ENCODE measurements around the gene HIPK3.

HIPK3 gene

DNA sequence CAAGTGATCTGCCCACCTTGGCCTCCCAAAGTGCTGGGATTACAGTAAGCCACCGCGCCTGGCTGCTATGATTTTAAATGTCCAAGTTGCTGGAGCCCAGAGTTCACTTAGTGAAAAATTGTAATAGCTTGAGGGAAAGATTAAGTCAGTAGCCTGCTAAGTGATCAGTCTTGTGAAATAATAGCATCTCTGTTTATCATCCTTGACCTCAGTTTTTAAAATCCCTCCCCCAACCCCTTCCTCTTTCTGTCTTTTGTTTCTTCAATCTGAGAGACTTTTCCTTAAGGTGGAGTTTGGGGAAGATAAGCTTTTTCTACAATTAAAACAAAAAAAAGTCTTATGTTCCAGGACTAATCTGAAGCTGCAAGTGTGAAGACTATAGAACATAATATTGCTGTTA, 6.4 kb downstream of the HIPK3 start:
- DNase-seq (ENCODE audit: low read depth in 1 of 2, low spot score in 1 of 2), result peak in 1 of 2 experiments; percentile 36
- TF ChIP-seq, protein P1, sequence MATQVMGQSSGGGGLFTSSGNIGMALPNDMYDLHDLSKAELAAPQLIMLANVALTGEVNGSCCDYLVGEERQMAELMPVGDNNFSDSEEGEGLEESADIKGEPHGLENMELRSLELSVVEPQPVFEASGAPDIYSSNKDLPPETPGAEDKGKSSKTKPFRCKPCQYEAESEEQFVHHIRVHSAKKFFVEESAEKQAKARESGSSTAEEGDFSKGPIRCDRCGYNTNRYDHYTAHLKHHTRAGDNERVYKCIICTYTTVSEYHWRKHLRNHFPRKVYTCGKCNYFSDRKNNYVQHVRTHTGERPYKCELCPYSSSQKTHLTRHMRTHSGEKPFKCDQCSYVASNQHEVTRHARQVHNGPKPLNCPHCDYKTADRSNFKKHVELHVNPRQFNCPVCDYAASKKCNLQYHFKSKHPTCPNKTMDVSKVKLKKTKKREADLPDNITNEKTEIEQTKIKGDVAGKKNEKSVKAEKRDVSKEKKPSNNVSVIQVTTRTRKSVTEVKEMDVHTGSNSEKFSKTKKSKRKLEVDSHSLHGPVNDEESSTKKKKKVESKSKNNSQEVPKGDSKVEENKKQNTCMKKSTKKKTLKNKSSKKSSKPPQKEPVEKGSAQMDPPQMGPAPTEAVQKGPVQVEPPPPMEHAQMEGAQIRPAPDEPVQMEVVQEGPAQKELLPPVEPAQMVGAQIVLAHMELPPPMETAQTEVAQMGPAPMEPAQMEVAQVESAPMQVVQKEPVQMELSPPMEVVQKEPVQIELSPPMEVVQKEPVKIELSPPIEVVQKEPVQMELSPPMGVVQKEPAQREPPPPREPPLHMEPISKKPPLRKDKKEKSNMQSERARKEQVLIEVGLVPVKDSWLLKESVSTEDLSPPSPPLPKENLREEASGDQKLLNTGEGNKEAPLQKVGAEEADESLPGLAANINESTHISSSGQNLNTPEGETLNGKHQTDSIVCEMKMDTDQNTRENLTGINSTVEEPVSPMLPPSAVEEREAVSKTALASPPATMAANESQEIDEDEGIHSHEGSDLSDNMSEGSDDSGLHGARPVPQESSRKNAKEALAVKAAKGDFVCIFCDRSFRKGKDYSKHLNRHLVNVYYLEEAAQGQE (IDR thresholded peaks at IDR 0.05; ENCODE audit: insufficient replicate concordance, low read depth), result no peak
- TF ChIP-seq SPI1 (IDR thresholded peaks at IDR 0.05; ENCODE audit: borderline replicate concordance, low read depth), result peak; percentile 86
- Histone ChIP-seq H3K27me3 (ENCODE audit: insufficient read depth, poor library complexity, severe bottlenecking) (no peaks in the 10 kb centered on the region), H3K27ac (replicated peaks) (peak overlapping the region; percentile 27), H3K4me3 (replicated peaks; ENCODE audit: insufficient read depth, low read length) (no peak overlapping the region)

DNA sequence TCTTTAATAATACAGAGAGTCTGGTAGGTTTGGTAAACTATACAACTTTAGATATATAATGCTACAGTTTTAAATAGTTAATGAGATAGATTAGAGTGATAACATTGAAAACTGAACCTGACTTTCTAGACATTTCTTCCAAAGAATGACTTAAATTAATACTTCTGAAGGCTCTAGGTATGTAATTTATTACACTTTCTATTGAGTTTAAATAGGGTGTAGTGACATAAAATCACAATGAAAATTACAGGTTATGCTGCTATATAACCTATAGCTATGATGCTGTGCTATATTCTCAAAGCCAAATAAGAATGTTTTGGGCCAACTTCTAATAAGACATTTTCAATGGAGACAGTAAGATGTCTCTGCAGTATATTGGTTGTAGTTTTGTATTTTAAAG, 7.7 kb downstream of the HIPK3 start:
- H3K27me3 ChIP-seq (ENCODE audit: insufficient read depth, poor library complexity, severe bottlenecking), result no peaks in the 10 kb centered on the region

DNA sequence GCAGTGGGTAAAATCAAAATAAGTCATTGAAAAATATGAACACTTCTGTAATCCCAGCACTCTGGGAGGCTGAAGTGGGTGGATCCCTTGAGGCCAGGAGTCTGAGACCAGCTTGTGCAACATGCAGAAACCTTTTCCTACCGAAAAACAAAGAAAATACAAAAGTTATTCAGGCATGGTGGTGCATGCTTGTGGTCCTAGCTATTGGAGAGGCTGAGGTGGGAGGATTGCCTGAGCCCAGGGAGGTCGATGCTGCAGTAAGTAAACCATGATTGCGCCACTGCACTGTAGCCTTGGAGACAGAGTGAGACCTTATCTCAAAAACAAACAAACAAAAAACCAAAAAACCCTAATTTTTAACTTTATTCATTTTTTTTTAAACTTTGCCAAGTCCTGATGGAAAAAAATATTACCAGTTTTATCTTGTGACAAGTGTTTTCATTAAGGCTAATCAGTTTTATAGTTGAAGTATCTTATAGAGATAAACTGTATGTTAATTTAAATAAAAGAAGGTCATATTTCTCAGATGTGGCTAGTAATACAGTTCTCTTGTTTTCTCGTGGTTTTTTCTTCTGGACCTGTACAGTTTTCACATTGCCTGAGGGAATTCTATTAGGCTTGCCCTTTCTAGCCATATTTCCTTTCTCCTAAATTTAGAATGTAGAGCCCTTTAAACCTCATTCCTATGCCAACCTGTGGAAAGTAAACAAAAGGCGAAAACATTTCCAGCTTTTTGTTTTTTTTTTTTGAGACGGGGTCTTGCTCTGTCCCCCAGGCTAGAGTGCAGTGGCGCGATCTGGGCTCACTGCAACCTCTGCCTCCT, 9.4 kb downstream of the HIPK3 start:
- peak overlapping the region; percentile 62 for H3K27ac ChIP-seq (replicated peaks)
- peak in 1 of 2 experiments; percentile 61 for DNase-seq (ENCODE audit: low read depth in 1 of 2, low spot score in 1 of 2)
- no peaks in the 10 kb centered on the region for H3K27me3 ChIP-seq (ENCODE audit: insufficient read depth, poor library complexity, severe bottlenecking)
- TF ChIP-seq, protein P2, sequence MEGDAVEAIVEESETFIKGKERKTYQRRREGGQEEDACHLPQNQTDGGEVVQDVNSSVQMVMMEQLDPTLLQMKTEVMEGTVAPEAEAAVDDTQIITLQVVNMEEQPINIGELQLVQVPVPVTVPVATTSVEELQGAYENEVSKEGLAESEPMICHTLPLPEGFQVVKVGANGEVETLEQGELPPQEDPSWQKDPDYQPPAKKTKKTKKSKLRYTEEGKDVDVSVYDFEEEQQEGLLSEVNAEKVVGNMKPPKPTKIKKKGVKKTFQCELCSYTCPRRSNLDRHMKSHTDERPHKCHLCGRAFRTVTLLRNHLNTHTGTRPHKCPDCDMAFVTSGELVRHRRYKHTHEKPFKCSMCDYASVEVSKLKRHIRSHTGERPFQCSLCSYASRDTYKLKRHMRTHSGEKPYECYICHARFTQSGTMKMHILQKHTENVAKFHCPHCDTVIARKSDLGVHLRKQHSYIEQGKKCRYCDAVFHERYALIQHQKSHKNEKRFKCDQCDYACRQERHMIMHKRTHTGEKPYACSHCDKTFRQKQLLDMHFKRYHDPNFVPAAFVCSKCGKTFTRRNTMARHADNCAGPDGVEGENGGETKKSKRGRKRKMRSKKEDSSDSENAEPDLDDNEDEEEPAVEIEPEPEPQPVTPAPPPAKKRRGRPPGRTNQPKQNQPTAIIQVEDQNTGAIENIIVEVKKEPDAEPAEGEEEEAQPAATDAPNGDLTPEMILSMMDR (IDR thresholded peaks at IDR 0.05; ENCODE audit: insufficient read depth, low read length), result no peak
- TF ChIP-seq SPI1 (IDR thresholded peaks at IDR 0.05; ENCODE audit: borderline replicate concordance, low read depth), result no peak
- no peak for TF ChIP-seq GABPA (IDR thresholded peaks at IDR 0.05; ENCODE audit: low read depth)
- TF ChIP-seq, protein P1 (IDR thresholded peaks at IDR 0.05; ENCODE audit: insufficient replicate concordance, low read depth), result no peak
- no peak for TF ChIP-seq POLR2AphosphoS5 (IDR thresholded peaks at IDR 0.05; ENCODE audit: low read depth)
- no peak overlapping the region for H3K4me3 ChIP-seq (replicated peaks; ENCODE audit: insufficient read depth, low read length)

More for the DNA sequence above, 7.7 kb downstream of the HIPK3 start:
- Histone ChIP-seq H3K27ac (replicated peaks) (no peak overlapping the region), H3K4me3 (replicated peaks; ENCODE audit: insufficient read depth, low read length) (no peak overlapping the region)
- TF ChIP-seq SPI1 (IDR thresholded peaks at IDR 0.05; ENCODE audit: borderline replicate concordance, low read depth), result no peak
- TF ChIP-seq, protein P1 (IDR thresholded peaks at IDR 0.05; ENCODE audit: insufficient replicate concordance, low read depth), result no peak
- TF ChIP-seq POLR2AphosphoS5 (IDR thresholded peaks at IDR 0.05; ENCODE audit: low read depth), result no peak
- TF ChIP-seq GABPA (IDR thresholded peaks at IDR 0.05; ENCODE audit: low read depth), result no peak
- TF ChIP-seq, protein P2 (IDR thresholded peaks at IDR 0.05; ENCODE audit: insufficient read depth, low read length), result no peak
- no peak for DNase-seq (ENCODE audit: low read depth in 1 of 2, low spot score in 1 of 2)
